Caki2 (cell line): ENCODE data around the gene TLCD3B. TPM values are rescaled to one million over a fixed set of nuclear protein-coding genes. Genes with fewer than 3 reads are reported as not detected.

ENCODE experiments used
- DNase-seq: peaks from one replicate; pipeline ENCODE4 v3.0.0-alpha.2; 2015; ENCODE audit warnings: low read depth
- in situ Hi-C: cut with HindIII; loops from 2 replicates; pipeline ENCODE4 v1.10.0; 2016; ENCODE audit warnings: low sequenced_read_pairs, low pct_unique_long_range_greater_than_20kb, mixed read lengths
- total RNA-seq: library from RNA; depleted of rRNA; stranded (reverse); fragments of >200 nt; shearing (Covaris generic); gene quantifications from 2 replicates; pipeline ENCODE4 v1.2.3, GENCODE V29; 2014; ENCODE audit warnings: low replicate concordance; rRNA removed

Gene TLCD3B
- total RNA-seq, 1 experiment from 2014 or later: 1.4 TPM

DNA sequence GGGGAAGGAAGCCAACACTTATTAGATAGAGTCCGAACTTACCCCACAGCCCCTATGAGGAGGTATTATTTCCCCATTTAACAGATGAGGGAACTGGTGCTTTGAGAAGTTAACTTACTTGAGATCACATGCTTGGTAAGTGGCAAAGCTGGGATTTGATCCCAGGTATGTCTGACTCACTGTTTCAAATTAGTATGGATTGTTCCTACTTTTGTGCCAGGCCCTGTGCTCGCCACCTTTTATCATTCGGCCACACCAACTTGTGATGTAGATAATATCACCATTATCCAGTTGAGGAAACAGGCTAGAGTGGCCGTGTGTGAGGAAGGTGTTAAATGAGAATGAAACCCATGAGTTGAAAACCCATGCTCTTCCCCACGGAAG, 46.3 kb downstream of the TLCD3B start:
- in situ Hi-C loops: no loop called here
- DNase-seq: no peak

DNA sequence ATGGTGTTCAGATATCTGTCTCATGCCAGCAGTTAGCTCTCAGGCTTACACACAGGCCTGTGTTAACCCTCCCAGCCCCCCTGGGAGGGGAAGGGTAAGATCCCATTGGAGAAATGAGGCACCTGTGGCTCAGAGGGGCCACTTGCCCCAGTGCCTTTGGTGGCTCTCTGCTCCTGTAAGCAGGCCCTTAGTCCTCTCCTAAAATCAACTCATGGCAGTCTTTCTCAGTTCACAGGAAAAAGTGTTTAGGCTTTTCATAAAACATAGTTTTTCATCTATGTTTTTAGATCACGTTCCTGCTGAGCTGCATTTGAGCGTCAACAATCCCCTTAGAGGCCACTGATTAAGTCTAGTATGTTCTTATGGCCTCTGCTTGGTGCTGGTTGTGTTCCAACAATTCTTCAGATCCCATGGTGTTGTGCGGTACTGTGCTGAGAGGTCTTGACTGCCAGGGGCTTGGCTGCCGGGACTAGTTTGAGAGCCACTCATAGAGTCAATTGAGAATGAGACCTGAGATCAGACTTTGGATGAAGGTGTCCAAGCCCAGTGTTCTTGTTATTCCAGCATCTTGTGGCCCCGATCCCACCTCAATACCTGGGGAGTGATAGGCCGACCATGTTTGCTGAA, 46.8 kb downstream of the TLCD3B start:
- in situ Hi-C loops: no loop called here
- DNase-seq: no peak

DNA sequence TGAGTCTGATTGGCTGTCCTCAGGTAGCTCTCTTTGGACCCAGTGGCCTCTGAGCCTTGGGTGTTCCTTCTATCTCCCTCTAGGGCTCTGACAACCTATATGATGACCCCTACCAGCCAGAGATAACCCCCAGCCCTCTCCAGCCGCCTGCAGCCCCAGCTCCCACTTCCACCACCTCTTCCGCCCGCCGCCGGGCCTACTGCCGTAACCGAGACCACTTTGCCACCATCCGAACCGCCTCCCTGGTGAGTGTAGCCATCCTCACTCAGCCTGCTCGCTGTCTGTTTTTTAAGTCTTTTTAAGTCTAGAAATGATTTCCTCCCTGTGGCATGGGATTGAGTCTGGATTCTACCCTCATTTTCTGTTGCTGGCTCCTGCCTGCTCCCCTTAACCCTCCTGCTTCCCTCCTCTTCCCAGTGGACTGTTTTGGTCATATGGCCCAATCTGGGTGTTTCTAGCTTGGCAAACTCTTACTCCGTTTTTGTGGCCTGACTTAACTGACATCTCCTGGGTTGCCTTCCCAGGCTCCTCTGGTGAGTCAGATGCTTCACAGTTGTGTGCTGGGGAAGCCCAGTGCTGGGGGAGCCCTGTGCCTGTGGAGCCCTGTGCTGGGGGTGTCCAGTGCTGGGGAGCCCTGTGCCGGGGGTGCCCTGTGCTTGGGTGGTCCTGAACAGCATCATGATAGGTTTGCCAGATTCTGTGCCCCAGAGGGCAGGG, 47.5 kb downstream of the TLCD3B start:
- DNase-seq: no peak
- in situ Hi-C loops: no loop called here

DNA sequence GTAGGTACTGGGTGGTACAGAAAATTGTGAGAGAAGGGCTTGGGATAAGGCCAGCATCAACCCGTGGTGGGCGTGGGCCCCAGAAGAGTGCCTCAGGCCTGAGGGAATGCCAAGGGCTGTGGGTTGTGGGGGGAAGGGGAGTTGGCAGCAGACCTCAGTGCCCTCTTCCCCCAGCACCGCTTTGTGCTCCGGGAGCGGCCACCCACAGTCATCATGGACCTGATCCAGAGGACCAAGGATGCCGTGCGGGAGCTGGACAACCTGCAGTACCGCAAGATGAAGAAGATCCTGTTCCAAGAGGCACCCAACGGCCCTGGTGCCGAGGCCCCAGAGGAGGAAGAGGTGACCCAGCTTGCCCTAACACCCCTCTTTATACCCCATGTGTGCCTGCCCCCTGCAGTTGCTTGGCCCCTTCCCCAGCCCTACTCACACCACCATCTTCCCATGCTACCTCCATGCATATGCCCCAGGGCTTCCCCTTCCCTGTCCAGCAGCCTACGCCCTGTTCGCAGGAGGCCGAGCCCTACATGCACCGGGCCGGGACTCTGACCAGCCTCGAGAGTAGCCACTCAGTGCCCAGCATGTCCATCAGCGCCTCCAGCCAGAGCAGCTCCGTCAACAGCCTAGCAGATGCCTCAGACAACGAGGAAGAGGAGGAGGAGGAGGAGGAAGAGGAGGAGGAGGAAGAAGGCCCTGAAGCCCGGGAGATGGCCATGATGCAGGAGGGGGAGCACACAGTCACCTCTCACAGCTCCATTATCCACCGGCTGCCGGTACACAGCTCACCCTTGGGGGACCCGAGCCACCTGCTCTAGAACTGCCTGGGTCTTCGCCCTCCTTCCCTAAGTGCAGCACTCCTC, 48.3 kb downstream of the TLCD3B start:
- no peak for DNase-seq
- in situ Hi-C loops: no loop called here

DNA sequence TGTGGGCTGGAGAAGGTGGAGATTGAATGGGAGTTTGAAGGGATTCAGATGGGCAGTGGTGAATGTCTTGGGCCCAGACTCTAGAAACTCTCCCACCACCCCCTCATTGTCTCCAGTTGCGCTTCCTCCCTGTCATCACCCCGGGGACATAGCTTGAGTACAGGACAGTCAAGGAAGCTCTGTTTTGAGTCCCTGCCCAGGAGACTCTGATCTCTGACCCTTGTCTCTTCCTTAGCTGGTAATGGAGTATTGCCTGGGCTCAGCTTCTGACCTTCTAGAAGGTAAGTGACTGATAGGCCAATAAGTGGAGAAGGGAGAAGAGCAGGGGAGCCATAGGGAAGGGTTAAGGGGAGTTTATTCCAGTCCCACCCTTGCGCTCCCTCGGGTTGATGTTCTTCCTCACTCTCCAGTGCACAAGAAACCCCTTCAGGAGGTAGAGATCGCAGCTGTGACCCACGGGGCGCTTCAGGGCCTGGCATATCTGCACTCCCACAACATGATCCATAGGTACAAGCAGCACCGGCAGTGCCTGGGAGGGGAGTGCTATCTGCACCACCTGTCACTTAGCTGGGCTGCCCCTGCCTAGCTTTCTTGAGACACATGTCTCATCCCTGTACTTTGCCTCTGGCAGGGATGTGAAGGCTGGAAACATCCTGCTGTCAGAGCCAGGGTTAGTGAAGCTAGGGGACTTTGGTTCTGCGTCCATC, 52.4 kb downstream of the TLCD3B start:
- no peak for DNase-seq
- in situ Hi-C loops: no loop called here

DNA sequence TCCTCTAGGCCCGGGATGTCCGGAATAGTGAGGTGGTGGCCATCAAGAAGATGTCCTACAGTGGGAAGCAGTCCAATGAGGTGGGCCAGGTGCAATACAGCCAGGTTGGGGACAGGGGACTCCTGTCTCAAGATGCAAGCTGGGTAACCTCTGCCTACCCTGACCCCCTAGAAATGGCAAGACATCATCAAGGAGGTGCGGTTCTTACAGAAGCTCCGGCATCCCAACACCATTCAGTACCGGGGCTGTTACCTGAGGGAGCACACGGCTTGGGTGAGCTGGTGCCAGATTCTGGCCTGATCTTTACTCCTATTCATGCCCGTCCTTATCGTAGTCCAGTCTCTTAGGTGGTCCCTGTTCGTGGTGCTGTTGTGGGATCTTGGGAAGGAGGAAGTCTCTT, 53.0 kb downstream of the TLCD3B start:
- no peak for DNase-seq
- in situ Hi-C loops: no loop called here

DNA sequence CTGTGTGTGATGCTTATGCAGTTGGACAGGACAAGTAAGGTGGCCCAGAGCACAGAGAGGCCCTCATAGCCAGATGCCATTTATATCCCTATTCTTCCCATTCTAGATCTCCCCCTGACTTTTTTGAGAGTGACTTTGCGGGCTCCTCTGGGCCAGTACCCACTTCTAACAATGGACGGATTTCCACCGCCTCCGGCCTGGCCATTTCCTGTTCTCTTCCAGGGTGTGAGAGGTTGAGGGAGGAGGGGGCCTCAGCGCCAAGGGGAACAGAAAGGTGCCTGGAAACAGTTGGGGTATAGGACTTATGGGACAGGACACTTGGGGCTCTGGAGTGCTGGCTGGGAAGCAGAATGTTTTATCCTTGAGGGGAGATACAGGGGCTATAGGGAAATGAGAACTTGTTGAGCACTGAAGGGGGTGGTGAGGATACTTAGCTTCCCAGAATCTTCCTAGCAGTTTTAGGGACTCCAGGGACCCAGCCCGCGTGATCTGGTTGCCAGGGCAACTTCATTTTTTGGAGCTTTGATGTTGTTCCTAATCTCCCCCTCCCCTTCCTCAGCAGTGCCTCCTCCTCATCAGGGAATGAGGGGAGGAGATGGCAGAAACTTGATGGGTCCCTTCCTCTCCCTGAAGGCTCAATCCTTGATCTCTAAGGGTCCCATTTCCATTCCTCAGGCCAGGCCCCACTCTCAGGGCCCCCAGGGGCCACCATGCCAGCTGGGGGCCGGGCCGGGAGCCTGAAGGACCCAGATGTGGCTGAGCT, 53.8 kb downstream of the TLCD3B start:
- in situ Hi-C loops: no loop called here
- no peak for DNase-seq

DNA sequence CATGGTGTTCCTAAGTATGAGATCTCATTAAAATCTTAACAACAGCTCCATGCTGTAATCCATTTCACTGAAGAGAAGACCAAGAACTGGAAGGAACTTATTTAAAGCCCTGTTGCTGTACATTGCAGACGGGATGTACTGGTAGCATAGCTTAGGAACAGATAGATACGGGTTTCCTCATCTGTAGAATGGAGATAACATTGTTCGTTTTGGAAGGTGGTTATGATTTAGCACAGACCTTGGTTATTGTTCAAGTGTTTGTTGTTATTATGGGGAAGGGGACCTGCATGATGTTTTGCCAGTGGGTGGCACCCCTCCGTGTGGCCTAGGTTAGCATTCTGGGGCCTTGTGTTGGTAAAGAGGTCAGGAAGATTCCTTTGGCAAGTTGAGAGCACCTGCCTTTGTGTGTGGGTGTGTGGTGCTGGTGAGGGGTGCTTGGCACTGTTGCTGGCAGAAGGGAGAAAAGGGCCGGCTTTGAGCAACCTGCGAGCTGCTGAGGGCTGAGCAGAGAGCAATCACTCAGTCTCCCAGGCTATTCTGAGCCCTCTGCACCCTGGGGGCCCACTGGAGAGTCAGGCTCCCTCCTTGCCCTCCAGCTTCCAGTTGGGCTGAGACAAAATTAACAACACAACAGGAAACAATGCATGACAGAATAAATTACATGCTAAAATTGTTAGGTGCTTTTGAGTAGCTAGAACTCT, 55.1 kb downstream of the TLCD3B start:
- in situ Hi-C loops: no loop called here

DNA sequence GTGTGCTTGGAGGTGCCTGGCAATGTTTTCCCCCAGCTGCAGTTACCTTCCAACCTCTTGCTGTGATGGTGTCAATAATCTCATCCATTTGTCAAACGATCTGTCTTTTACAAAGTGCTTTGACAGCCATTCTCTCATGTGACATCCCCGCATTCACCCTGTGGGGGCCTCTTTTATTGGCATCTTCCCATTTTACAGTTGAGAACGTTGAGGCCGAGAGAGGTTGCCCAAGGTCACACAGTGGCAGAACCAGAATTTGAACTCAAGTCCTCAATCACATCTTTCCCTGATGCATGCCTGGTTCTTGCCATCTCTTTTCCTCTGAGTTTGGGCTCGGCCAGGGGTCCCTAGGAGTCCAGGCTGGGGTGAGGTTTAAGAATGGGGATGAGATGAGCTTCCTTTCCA, 55.9 kb downstream of the TLCD3B start:
- DNase-seq: no peak
- in situ Hi-C loops: no loop called here

More for the DNA sequence above, 55.1 kb downstream of the TLCD3B start:
- no peak for DNase-seq

Other genes with a start within 250 kb of the TLCD3B start
- gene KIF22, start 240.5 kb downstream of the TLCD3B start, total RNA-seq: 168 and 188 TPM in 2 replicates
- gene MAZ, start 224.7 kb downstream of the TLCD3B start, total RNA-seq: 339 and 403 TPM in 2 replicates
- gene PRRT2, start 219.1 kb downstream of the TLCD3B start, total RNA-seq: not detected in 2 replicates
- 117 and 122 TPM in 2 replicates for gene PAGR1, start 215.1 kb downstream of the TLCD3B start, total RNA-seq
- 282 and 291 TPM in 2 replicates for gene MVP, start 210.8 kb downstream of the TLCD3B start, total RNA-seq
- 92.6 and 130 TPM in 2 replicates for gene CDIPT, start 168.0 kb downstream of the TLCD3B start, total RNA-seq
- gene SEZ6L2, start 131.7 kb downstream of the TLCD3B start, total RNA-seq: 50.1 and 68.9 TPM in 2 replicates
- gene ASPHD1, start 130.8 kb downstream of the TLCD3B start, total RNA-seq: 53.6 and 71.5 TPM in 2 replicates
- 9.8 and 29.1 TPM in 2 replicates for gene KCTD13, start 105.0 kb downstream of the TLCD3B start, total RNA-seq
- 129 and 252 TPM in 2 replicates for gene TMEM219, start 69.2 kb downstream of the TLCD3B start, total RNA-seq
- gene TAOK2, start 57.4 kb downstream of the TLCD3B start, total RNA-seq: 57.0 and 75.8 TPM in 2 replicates
- 8.2 and 21.6 TPM in 2 replicates for gene HIRIP3, start 35.7 kb downstream of the TLCD3B start, total RNA-seq
- gene INO80E, start 35.0 kb downstream of the TLCD3B start, total RNA-seq: 131 and 229 TPM in 2 replicates
- 1.2 and 1.7 TPM in 2 replicates for gene DOC2A, start 20.2 kb downstream of the TLCD3B start, total RNA-seq
- gene C16orf92, start 8.1 kb downstream of the TLCD3B start, total RNA-seq: not detected in 2 replicates
- gene ALDOA, start 34.5 kb upstream of the TLCD3B start, total RNA-seq: 1,849 and 1,917 TPM in 2 replicates
- gene PPP4C, start 44.7 kb upstream of the TLCD3B start, total RNA-seq: 228 and 297 TPM in 2 replicates
- gene TBX6, start 60.7 kb upstream of the TLCD3B start, total RNA-seq: 0.24 TPM in 1 of 2 replicates, not detected in the other
- gene YPEL3, start 64.9 kb upstream of the TLCD3B start, total RNA-seq: 6.3 and 10.5 TPM in 2 replicates
- not detected in 2 replicates for gene GDPD3, start 82.3 kb upstream of the TLCD3B start, total RNA-seq
- gene MAPK3, start 91.9 kb upstream of the TLCD3B start, total RNA-seq: 36.2 and 81.1 TPM in 2 replicates
- gene CORO1A, start 152.3 kb upstream of the TLCD3B start, total RNA-seq: 0.41 and 2.3 TPM in 2 replicates
- gene BOLA2B, start 162.4 kb upstream of the TLCD3B start, total RNA-seq: 234 and 384 TPM in 2 replicates
- gene SLX1A, start 162.6 kb upstream of the TLCD3B start, total RNA-seq: 9.5 and 53.4 TPM in 2 replicates
- gene SULT1A3, start 168.0 kb upstream of the TLCD3B start, total RNA-seq: 9.4 TPM in 1 of 2 replicates, not detected in the other
- gene NPIPB13, start 217.2 kb upstream of the TLCD3B start, total RNA-seq: 0.43 and 0.78 TPM in 2 replicates